Activated CD4-positive, alpha-beta T cell treated with anti-CD3 and anti-CD28 coated beads, Interleukin-2, amount 50 U/mL, for 1 hour (primary cell): ENCODE results near the gene IQGAP2.
A peak's percentile ranks its signal among the peaks of the same experiment; 100 is the strongest.
"Not testable (repeated sequence)": the region's sequence is repeated elsewhere in the genome, so short reads cannot be mapped to it uniquely, and the experiment has no call there.

Experiments
- DNase-seq: peaks from one replicate; pipeline ENCODE4 v3.0.0-alpha.2; 2020

The IQGAP2 gene

DNA sequence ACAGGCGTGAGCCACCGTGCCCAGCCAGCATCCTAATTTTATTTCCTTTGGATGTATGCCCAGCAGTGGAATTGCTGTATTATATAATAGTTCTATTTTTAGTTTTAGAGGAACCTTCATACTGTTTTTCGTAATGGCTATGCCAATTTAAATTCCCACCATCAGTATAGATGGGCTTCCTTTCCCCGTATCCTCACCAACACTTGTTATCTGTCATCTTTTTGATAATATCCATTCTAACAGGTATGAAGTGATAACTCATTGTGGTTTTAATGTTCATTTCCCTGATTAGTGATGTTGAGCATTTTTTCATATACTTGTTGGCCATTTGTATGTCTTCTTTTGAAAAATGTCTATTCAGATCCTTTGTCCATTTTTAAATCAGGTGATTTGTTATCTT lies 325.9 kb downstream of the IQGAP2 start:
- DNase-seq, result no peak

DNA sequence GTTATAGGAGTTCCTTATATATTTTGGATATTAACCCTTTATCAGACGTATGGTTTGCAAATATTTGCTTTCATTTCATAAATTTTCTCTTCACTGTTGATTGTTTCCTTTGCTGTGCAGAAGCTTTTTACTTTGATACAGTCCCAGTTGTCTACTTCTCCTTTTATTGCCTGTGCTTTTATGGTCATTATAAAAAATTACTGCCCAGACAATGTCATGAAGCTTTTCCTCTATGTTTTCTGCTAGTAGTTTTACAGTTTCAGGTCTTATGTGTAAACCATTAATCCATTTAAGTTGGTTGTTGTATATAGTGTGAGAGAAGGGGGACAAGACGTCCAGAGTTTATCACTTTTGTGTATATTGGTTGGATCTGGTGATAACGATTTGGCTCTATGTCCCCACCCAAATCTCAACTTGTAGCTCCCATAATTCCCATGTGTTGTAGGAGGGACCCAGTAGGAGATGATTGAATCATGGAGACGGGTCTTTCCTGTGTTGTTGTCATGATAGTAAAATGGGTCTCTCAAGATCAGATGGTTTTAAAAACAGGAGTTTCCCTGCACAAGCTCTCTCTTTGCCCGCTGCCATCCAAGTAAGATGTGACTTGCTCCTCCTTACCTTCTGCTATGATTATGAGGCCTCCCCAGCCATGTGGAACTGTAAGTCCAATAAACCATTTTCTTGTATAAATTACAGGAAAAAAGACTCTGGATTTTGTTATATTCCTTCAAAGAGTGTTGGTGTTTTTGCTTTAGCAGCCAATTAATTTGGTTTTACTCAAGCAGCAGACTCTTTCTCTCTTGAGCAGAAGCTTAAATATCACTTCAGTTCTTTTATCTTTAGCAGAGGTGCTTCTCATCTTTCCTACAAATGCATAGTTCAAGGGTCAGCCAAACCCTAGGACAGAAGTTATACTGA lies 326.5 kb downstream of the IQGAP2 start:
- DNase-seq, result no peak

DNA sequence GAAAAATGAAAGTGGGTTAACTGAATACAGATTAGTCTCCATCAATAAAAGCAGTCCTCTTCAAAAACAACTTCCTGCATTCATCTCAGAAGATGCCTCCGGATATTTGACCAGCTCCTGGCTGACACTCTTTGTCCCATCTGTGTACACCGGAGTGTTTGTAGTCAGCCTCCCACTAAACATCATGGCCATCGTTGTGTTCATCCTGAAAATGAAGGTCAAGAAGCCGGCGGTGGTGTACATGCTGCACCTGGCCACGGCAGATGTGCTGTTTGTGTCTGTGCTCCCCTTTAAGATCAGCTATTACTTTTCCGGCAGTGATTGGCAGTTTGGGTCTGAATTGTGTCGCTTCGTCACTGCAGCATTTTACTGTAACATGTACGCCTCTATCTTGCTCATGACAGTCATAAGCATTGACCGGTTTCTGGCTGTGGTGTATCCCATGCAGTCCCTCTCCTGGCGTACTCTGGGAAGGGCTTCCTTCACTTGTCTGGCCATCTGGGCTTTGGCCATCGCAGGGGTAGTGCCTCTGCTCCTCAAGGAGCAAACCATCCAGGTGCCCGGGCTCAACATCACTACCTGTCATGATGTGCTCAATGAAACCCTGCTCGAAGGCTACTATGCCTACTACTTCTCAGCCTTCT lies 329.4 kb downstream of the IQGAP2 start:
- no peak for DNase-seq

DNA sequence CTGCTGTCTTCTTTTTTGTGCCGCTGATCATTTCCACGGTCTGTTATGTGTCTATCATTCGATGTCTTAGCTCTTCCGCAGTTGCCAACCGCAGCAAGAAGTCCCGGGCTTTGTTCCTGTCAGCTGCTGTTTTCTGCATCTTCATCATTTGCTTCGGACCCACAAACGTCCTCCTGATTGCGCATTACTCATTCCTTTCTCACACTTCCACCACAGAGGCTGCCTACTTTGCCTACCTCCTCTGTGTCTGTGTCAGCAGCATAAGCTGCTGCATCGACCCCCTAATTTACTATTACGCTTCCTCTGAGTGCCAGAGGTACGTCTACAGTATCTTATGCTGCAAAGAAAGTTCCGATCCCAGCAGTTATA lies 329.9 kb downstream of the IQGAP2 start:
- DNase-seq, result peak; percentile 26

DNA sequence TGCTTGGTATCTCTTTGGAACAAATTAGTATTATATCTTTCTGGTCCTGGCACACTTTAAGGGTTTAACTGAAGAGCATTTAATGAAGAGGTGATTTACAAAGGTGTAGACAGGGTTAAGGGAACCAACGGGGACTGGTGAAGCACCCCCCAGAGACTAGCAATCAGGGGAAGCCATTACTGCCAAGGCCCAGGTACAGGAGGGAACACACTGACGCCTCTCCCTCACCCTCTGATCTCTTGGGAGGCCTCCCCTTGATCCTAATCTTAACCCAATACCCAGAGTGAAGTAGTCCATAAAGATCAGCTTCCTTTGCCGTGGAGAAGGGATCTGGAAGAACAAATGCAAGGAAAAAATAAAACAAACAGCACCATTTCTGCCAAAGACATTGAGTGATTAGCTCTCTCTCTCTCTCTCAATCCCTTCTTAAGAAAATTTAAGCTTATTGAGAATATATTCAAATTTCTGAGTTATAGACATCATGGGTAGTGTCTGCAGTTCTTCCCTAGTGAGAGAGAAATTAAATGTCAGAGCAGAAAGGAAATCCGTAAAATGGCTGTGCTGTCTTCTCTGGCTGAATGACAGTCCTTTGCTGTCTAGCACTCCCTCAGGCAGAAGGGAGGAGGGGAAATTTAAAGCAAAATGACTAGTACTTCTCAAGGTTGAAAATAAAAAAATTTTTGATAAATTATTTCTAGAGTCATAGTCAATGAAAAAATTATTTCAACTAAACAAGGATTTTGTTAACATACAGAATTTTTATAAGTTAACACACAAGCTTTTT lies 332.9 kb downstream of the IQGAP2 start:
- no peak for DNase-seq

DNA sequence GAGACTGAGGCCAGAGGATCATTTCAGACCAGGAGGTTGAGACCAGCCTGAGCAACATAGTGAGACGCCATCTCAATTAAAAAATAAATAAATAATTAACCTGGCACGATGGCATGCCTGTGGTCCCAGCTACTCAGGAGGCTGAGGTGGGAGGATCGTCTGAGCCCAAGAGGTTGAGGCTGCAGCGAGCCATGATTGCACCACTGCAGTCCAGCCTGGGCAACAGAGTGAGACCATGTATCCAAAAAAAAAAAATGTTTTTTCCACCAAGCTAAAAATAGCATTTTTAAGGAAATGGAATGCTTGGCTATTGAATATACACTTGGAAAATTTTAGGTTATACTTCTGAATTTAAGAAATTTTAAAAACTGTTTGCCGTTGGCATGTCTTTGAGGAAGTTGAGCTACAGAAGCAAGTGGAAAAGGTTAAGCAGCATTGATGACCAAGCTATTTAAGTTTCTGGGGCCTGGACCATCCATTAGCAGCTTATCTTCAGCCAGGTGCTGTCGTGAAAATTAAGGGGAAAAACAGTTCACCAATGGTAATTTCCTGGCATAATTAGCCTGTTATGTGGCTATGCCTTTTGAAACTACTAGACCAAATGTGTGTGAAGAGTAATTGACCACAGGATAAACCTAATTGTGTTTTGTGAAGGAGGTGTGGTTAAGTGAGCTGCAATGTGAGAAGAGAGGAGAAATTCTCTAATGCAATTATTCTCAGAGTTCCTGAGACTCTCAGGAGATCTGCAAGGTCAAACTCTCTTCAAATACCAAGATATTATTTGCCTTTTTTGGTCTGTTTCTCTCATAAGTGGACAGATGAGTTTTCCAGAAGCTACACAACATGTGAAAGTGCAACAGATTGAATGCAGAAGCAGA lies 333.8 kb downstream of the IQGAP2 start:
- DNase-seq, result no peak

DNA sequence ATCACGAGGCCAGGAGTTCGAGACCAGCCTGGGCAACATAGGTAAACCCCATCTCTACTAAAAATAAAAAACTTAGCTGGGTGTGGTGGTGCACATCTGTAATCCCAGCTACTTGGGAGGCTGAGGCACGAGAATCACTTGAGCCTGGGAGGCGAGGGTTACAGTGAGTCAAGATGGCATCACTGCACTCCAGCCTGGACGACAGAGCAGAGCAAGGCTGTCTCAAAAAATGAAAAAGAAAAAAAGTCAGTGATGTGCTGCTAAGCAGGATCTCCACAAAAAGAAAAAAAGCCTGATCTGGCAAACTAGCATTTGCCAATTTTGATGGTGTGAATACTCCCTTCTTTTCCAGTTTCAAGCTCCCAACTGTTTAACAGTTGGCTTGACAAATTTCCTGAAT lies 334.8 kb downstream of the IQGAP2 start:
- no peak for DNase-seq

DNA sequence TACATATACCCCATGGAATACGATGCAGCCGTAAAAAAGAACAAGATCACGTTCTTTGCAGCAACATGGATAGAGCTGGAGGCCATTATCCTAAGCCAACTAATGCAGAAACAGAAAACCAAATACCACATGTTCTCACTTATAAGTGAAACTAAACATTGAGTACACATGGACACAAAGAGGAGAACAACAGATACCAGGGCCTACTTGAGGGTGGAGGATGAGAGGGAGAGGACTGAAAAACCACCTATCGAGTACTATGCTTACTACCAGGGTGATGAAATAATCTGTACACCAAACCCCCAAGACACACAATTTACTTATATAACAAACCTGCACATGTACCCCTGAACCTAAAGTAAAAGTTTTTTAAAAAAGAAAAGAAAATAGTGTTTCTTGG lies 338.4 kb downstream of the IQGAP2 start:
- DNase-seq, result not testable (repeated sequence)

DNA sequence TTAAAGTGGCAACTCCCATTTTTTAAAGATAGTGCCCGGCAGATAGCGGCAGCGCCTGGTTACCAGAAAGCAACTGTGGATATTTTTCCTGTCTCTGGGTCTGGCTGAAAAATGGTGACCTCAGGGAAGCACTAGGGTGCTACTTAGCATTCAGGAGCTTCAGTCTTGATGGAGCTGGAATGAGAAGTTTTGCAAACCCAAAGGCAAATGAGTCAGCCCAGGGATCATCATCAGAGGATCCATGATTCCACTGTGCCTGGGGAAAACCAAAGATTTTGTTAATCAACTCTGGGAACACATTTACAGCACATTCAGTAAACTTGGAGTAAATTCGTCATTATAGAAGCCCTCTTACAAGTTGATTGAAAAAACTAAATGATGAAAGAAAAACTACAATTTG lies 339.5 kb downstream of the IQGAP2 start:
- no peak for DNase-seq

DNA sequence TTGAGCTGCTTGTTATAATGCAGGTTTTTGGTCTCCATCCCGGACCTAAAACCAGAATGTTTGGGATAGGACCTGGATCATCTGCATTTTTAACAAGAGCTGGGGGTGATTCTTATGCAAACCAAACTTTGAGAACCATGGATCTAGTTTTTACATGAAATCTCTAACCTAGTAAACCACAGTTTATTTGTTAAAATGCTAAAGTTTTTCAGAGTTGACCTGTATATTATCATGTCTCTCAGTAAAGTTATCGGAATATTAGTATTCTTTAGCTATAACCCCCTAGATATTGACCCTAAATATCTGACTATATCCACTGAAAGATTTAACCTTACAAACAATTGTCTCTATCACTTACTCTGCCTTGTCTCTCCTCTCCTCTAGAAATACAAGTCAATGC lies 341.5 kb downstream of the IQGAP2 start:
- DNase-seq, result no peak

DNA sequence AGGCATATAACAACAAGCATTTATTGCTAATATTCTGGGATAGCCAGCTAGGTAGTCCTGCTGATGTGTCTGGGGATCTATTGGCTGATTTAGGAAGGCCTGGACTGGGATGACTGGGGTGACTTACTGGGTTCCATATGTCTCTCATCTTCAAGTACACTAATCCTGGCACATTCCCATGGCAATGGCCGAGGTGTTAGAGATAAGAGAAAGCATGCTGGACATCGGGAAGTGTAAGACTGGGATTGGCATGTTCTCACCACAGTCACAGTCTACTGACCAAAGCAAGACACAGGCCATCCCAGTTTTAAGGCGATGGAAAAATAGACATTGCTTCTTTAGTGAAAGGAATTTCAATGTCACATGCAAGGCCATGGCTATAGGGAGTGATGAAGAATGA lies 342.6 kb downstream of the IQGAP2 start:
- no peak for DNase-seq

DNA sequence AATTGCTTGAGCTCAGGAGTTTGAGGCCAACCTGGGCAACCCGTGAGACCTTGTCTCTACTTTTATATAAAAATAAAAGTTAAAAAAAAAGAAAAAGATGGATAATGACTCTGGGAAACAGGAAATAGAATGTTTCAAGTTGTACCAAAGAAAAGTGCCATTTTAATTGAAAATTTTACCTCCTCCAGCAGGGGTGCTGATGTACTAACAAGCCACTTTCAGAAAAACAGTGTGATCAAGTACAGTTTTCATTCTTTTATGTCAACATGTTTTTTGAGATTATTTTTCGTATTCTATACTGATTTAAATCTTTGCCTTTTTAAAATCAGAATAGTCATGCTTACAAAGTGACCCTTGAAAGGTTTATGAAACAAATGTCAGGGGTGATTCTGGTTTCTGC lies 343.6 kb downstream of the IQGAP2 start:
- no peak for DNase-seq

DNA sequence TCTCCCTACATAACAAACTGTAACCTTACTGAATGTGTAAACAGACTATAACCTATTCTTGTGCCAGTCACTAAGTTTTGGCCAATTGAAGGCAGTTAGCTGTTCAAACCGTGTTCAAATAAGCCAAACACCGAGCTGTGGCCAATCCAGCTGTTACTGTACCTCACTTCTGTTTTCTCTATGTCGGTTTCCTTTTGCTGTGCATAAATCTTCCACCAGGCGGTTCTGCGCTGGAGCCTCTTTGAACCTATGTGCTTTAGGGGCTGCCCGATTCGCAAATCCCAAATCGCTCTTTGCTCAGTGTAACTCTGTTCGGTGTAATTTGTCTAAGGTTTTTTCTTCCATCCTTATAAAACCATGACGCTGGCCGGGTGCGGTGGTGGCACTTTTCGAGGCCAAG lies 344.6 kb downstream of the IQGAP2 start:
- no peak for DNase-seq

DNA sequence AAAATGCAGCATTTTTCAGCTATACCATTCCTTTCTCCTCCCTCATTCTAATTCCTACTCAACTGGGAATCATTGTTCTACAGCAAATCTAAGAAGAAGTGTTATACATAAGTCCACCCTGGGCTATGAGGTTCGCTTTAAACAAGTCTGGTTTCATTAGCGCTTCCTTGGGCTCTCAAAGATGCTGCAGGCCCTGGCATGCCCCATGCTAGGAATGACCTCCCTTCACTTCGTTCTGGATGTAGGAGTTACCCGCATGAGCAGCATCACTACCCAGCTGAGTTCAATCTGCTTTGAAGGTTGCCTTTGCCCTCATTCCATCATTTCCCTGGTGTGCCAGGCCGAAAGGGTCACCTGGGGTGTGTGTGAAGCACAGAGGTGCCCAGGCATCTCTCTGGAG lies 348.2 kb downstream of the IQGAP2 start:
- no peak for DNase-seq

DNA sequence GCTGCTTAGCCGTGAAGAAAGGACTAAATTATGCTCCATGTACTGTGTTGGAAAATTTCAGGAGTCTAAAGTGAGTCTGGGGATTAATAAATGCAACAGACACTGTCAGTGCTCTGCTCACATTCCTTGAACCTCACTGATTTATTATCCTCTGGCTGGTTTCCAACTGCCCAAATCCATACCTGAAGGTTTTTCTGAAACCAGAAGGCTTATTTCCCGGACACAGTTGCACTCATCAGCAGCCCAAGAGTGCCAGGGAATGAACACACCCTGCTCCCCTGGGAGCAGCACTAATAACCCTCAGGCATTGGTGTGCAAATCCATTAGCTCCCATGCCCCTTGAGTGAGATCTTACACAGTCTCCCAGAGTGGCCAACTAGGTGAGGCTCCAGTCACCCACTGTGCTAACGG lies 351.6 kb downstream of the IQGAP2 start:
- DNase-seq, result no peak

DNA sequence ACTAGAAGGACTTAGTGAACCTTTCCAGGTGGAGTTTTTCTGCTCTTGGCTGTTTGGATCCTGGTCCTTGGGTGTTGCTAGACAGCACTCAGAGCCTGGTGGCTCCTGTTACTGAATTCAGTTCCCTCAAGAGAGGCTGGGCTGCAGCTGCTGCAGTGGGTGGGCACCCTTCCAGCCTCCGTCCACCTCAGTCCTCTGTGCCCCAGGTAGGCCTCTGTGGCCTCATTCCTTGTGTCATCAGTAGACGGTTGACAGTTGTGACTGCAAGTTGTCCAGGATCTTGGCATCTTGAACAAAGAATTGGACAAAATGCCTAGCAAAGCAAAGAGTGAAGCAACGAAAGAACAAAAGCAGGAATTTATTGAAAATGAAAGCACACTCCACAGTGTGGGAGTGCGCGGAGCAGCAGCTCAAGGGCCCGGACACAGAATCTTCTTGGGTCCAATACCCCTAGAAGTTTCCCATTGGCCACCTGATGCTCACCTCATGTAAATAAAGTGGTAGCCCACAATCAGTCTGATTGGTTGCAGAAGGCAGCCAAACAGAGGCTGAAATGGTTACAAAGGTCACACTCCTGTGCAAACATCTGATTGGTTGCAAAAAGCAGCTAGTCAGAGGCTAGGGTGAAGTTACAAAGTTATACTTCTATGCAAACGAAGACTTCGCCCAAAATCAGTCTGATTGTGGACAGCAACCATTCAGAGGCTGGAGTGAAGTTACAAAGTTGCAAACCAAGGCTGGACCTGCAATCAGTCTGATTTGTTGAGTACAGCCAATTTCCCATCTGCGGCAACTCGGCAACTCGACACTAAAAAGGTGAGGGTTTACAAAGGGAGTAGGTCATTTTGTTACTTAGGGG lies 352.9 kb downstream of the IQGAP2 start:
- no peak for DNase-seq

DNA sequence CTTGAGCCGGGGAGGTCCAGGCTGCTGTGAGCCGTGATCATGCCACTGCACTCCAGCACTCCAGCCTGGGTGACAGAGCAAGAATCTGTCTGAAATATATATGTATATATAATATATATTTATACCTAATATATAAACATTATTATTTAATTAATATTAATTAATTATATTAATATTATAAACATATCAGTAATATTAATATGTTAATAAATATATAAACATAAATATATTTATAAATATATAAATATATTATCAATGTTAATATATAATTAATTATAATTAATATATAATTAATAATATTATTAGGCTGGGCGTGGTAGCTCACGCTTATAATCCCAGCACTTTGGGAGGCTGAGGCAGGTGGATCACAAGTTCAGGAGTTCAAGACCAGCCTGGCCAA lies 354.0 kb downstream of the IQGAP2 start:
- no peak for DNase-seq
